Neural progenitor cell (in vitro differentiated cells): ENCODE measurements around the gene RPL7A.

Experiments
- EZH2 ChIP-seq: fragments of 200-600 bp; sonication (generic); IDR thresholded peaks from 2 replicates; pipeline ENCODE4 v1.6.1; 2017; ENCODE audit warnings: antibody characterized with exemption, mild to moderate bottlenecking, moderate library complexity
- EZH2phosphoT487 ChIP-seq: fragments of 200-600 bp; sonication (generic); IDR thresholded peaks from 2 replicates; pipeline ENCODE4 v1.6.1; 2017; ENCODE audit warnings: antibody characterized with exemption
- TF ChIP-seq, protein P1 (sequence below): fragments of 200-600 bp; sonication (generic); IDR thresholded peaks from 2 replicates; pipeline ENCODE4 v1.5.1; 2017; ENCODE audit warnings: antibody characterized with exemption, mild to moderate bottlenecking

DNA sequence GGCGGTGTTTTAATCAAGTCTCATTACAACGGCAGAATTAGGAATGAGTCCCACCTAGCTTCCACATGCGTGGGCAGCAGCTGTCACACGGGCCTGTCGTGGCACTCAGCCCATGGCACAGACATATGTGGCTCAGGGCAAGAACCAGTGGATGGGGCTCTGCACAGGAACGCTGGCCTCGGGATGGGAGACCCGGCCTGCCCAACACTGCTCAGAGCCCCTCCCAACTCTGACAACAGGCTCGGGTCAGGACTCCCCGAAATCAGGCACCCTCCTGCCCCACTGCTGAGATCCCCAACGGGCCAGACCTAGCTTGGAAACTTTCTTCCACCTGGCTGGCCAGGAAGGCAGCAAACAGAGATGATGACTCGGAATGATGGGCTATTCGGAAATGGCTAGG lies 7.1 kb upstream of the RPL7A start:
- TF ChIP-seq, protein P1, sequence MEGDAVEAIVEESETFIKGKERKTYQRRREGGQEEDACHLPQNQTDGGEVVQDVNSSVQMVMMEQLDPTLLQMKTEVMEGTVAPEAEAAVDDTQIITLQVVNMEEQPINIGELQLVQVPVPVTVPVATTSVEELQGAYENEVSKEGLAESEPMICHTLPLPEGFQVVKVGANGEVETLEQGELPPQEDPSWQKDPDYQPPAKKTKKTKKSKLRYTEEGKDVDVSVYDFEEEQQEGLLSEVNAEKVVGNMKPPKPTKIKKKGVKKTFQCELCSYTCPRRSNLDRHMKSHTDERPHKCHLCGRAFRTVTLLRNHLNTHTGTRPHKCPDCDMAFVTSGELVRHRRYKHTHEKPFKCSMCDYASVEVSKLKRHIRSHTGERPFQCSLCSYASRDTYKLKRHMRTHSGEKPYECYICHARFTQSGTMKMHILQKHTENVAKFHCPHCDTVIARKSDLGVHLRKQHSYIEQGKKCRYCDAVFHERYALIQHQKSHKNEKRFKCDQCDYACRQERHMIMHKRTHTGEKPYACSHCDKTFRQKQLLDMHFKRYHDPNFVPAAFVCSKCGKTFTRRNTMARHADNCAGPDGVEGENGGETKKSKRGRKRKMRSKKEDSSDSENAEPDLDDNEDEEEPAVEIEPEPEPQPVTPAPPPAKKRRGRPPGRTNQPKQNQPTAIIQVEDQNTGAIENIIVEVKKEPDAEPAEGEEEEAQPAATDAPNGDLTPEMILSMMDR = no peak
- no peak for TF ChIP-seq EZH2
- no peak for TF ChIP-seq EZH2phosphoT487
